Neural progenitor cell (in vitro differentiated cells): ENCODE results near the gene CDKN2C. TPM values are rescaled to one million over a fixed set of nuclear protein-coding genes. Genes with fewer than 3 reads are reported as not detected.
"Not testable (repeated sequence)": the region's sequence is repeated elsewhere in the genome, so short reads cannot be mapped to it uniquely, and the experiment has no call there.

Source experiments
- DNase-seq: peaks from one replicate; pipeline ENCODE4 v3.0.0-alpha.2; 2016; ENCODE audit warnings: low spot score
- H2AFZ ChIP-seq: fragments of 200-600 bp; sonication (generic); replicated peaks from 2 replicates; pipeline ENCODE4 v1.6.1; 2016; ENCODE audit warnings: antibody characterized with exemption
- H3F3A ChIP-seq: fragments of 200-600 bp; sonication (generic); 2 replicates; pipeline ENCODE4 v1.6.1; 2016; ENCODE audit warnings: antibody characterized with exemption, low read depth
- H3K27ac ChIP-seq: fragments of 200-600 bp; sonication (generic); 2 replicates; pipeline ENCODE4 v1.5.1; 2016; ENCODE audit warnings: mild to moderate bottlenecking
- H3K27me3 ChIP-seq: fragments of 200-600 bp; sonication (generic); 2 replicates; pipeline ENCODE4 v1.6.1; 2016; ENCODE audit warnings: mild to moderate bottlenecking, moderate library complexity
- H3K36me3 ChIP-seq: fragments of 200-600 bp; sonication (generic); 2 replicates; pipeline ENCODE4 v1.5.1; 2016
- H3K4me1 ChIP-seq: fragments of 200-600 bp; sonication (generic); 2 replicates; pipeline ENCODE4 v1.6.1; 2016; ENCODE audit warnings: mixed run types
- H3K4me2 ChIP-seq: fragments of 200-600 bp; sonication (generic); 2 replicates; pipeline ENCODE4 v1.6.1; 2016
- H3K4me3 ChIP-seq: fragments of 200-600 bp; sonication (generic); 2 replicates; pipeline ENCODE4 v1.5.1; 2016
- H3K79me2 ChIP-seq: fragments of 200-600 bp; sonication (generic); 2 replicates; pipeline ENCODE4 v1.6.1; 2016; ENCODE audit warnings: low read depth
- H3K9ac ChIP-seq: fragments of 200-600 bp; sonication (generic); 2 replicates; pipeline ENCODE4 v1.6.1; 2016
- H3K9me3 ChIP-seq: fragments of 200-600 bp; sonication (generic); 2 replicates; pipeline ENCODE4 v1.5.1; 2016; ENCODE audit warnings: low read depth
- H4K20me1 ChIP-seq: fragments of 200-600 bp; sonication (generic); 2 replicates; pipeline ENCODE4 v1.6.1; 2016; ENCODE audit warnings: low read depth
- H3K27ac Mint-ChIP-seq: 3 replicates; pipeline ENCODE4 v1.8.0; 2021; ENCODE audit warnings: mixed read lengths
- H3K27me3 Mint-ChIP-seq: 2 replicates; pipeline ENCODE4 v1.8.0; 2022; ENCODE audit warnings: low read depth, mild to moderate bottlenecking, inconsistent platforms, moderate library complexity, mixed read lengths; ENCODE audit not compliant: insufficient read depth
- H3K36me3 Mint-ChIP-seq: 3 replicates; pipeline ENCODE4 v1.8.0; 2021; ENCODE audit warnings: mixed read lengths
- H3K4me1 Mint-ChIP-seq: 3 replicates; pipeline ENCODE4 v1.8.0; 2021; ENCODE audit warnings: mixed read lengths
- H3K4me3 Mint-ChIP-seq: 3 replicates; pipeline ENCODE4 v1.8.0; 2021; ENCODE audit warnings: mild to moderate bottlenecking, moderate library complexity, mixed read lengths
- H3K9me3 Mint-ChIP-seq: 3 replicates; pipeline ENCODE4 v1.8.0; 2020; ENCODE audit warnings: mixed read lengths
- CTCF ChIP-seq: fragments of 200-600 bp; sonication (generic); IDR thresholded peaks from 2 replicates; pipeline ENCODE4 v1.5.1; 2017; ENCODE audit warnings: antibody characterized with exemption, mild to moderate bottlenecking
- EZH2 ChIP-seq: fragments of 200-600 bp; sonication (generic); IDR thresholded peaks from 2 replicates; pipeline ENCODE4 v1.6.1; 2017; ENCODE audit warnings: antibody characterized with exemption, mild to moderate bottlenecking, moderate library complexity
- EZH2phosphoT487 ChIP-seq: fragments of 200-600 bp; sonication (generic); IDR thresholded peaks from 2 replicates; pipeline ENCODE4 v1.6.1; 2017; ENCODE audit warnings: antibody characterized with exemption
- total RNA-seq: library from RNA; depleted of rRNA; stranded (reverse); fragments of >200 nt; gene quantifications from 2 replicates; pipeline ENCODE4 v1.2.3, GENCODE V29; 2015; ENCODE audit warnings: low replicate concordance

Gene CDKN2C
- total RNA-seq, 1 donor from 2014 or later: 0.11 TPM

- no peak overlapping the region for H2AFZ ChIP-seq
- no peak for TF ChIP-seq EZH2phosphoT487
- TF ChIP-seq EZH2: no peak
- TF ChIP-seq CTCF: no peak
- no peaks in the 10 kb centered on the region for H3K9me3 Mint-ChIP-seq
- H3F3A ChIP-seq: no peaks in the 10 kb centered on the region
- no peak overlapping the region for H3K27ac Mint-ChIP-seq
- H3K4me2 ChIP-seq: no peak overlapping the region
- H4K20me1 ChIP-seq: no peaks in the 10 kb centered on the region
- peaks cover 9% of the 10 kb centered on the region for H3K27me3 ChIP-seq
- no peaks in the 10 kb centered on the region for H3K4me1 ChIP-seq
- no peaks in the 10 kb centered on the region for H3K9me3 ChIP-seq
- H3K9ac ChIP-seq: no peak overlapping the region
- no peaks in the 10 kb centered on the region for H3K79me2 ChIP-seq
- no peak overlapping the region for H3K4me3 ChIP-seq
- no peak for DNase-seq
- no peaks in the 10 kb centered on the region for H3K4me1 Mint-ChIP-seq
- H3K36me3 Mint-ChIP-seq: no peaks in the 10 kb centered on the region
- H3K27ac ChIP-seq: no peak overlapping the region
- H3K36me3 ChIP-seq: no peaks in the 10 kb centered on the region
- H3K4me3 Mint-ChIP-seq: no peak overlapping the region
- H3K27me3 Mint-ChIP-seq: peaks cover 4% of the 10 kb centered on the region
Observed at GRCh38 chr1:50996083-50996482, 26.0 kb downstream of the CDKN2C start.

GRCh38 chr1:50999375-50999774 lies 29.3 kb downstream of the CDKN2C start:
- not testable (repeated sequence) for H3K79me2 ChIP-seq, H3K9me3 Mint-ChIP-seq, H3K4me3 Mint-ChIP-seq, H3K4me1 Mint-ChIP-seq, H3K9me3 ChIP-seq, H4K20me1 ChIP-seq, H3K9ac ChIP-seq, H3K4me3 ChIP-seq, H3K27ac Mint-ChIP-seq, H3F3A ChIP-seq, H3K4me1 ChIP-seq, H3K27me3 ChIP-seq, H2AFZ ChIP-seq, H3K36me3 ChIP-seq, H3K36me3 Mint-ChIP-seq, H3K4me2 ChIP-seq, H3K27ac ChIP-seq, DNase-seq, H3K27me3 Mint-ChIP-seq

- no peak overlapping the region for H2AFZ ChIP-seq
- Mint-ChIP-seq H3K27ac (no peak overlapping the region), H3K36me3 (no peaks in the 10 kb centered on the region), H3K4me1 (no peaks in the 10 kb centered on the region), H3K9me3 (no peaks in the 10 kb centered on the region), H3K27me3 (peaks cover 2% of the 10 kb centered on the region), H3K4me3 (no peak overlapping the region)
- H3K9ac ChIP-seq: no peak overlapping the region
- DNase-seq: no peak
- H3K4me3 ChIP-seq: no peak overlapping the region
- H3K4me1 ChIP-seq: peaks cover 8% of the 10 kb centered on the region
- TF ChIP-seq EZH2phosphoT487 (no peak), CTCF (no peak)
- H3K9me3 ChIP-seq: no peaks in the 10 kb centered on the region
- peaks cover 9% of the 10 kb centered on the region for H3K27me3 ChIP-seq
- no peaks in the 10 kb centered on the region for H3K36me3 ChIP-seq
- H3F3A ChIP-seq: no peaks in the 10 kb centered on the region
- H3K27ac ChIP-seq: no peak overlapping the region
- H3K79me2 ChIP-seq: no peaks in the 10 kb centered on the region
- H4K20me1 ChIP-seq: no peaks in the 10 kb centered on the region
- H3K4me2 ChIP-seq: no peak overlapping the region
Observed at GRCh38 chr1:51000160-51000559, 30.1 kb downstream of the CDKN2C start.

GRCh38 chr1:51000651-51001050 lies 30.6 kb downstream of the CDKN2C start:
- peaks cover 13% of the 10 kb centered on the region for H3K4me1 ChIP-seq
- H3K27ac Mint-ChIP-seq: no peak overlapping the region
- no peaks in the 10 kb centered on the region for H3K36me3 ChIP-seq
- H2AFZ ChIP-seq: peak overlapping the region; percentile 36
- no peaks in the 10 kb centered on the region for H4K20me1 ChIP-seq
- no peak for TF ChIP-seq CTCF
- no peak for TF ChIP-seq EZH2phosphoT487
- TF ChIP-seq EZH2: no peak
- H3K36me3 Mint-ChIP-seq: no peaks in the 10 kb centered on the region
- H3K27me3 Mint-ChIP-seq: peaks cover 2% of the 10 kb centered on the region
- DNase-seq: no peak
- no peaks in the 10 kb centered on the region for H3K79me2 ChIP-seq
- H3K9ac ChIP-seq: no peak overlapping the region
- H3K27me3 ChIP-seq: peaks cover 6% of the 10 kb centered on the region
- H3K9me3 ChIP-seq: no peaks in the 10 kb centered on the region
- no peak overlapping the region for H3K4me3 Mint-ChIP-seq
- H3F3A ChIP-seq: no peaks in the 10 kb centered on the region
- H3K27ac ChIP-seq: no peak overlapping the region
- no peaks in the 10 kb centered on the region for H3K4me1 Mint-ChIP-seq
- no peak overlapping the region for H3K4me2 ChIP-seq
- no peak overlapping the region for H3K4me3 ChIP-seq
- H3K9me3 Mint-ChIP-seq: no peaks in the 10 kb centered on the region
